Measurements from ENCODE around the gene CRADD.

GRCh38 chr12:93634416-93634815, 42.8 kb upstream of the CRADD start:
- TF ChIP-seq POLR2A (IDR thresholded peaks at IDR 0.05; ENCODE audit: low read depth, low read length) (no peak), TAF1 (IDR thresholded peaks at IDR 0.05; ENCODE audit: borderline replicate concordance, low read depth, low read length) (no peak), POLR2AphosphoS5 (IDR thresholded peaks at IDR 0.05; ENCODE audit: low read depth, low read length) (no peak)

Measured in GM12892 (cell line).